GM12878 (cell line): ENCODE measurements around the gene CREB3L1. TPM values are rescaled to one million over a fixed set of nuclear protein-coding genes. Genes with fewer than 3 reads are reported as not detected.
"Not testable (repeated sequence)": the region's sequence is repeated elsewhere in the genome, so short reads cannot be mapped to it uniquely, and the experiment has no call there.

Source experiments
- ATAC-seq: fragments of 200-7000 bp; cut with Tn5 transposase; 3 replicates; pipeline ENCODE4 v1.9.1; 2020; ENCODE audit warnings: mild to moderate bottlenecking, moderate library complexity
- BruUV-seq: library from RNA; stranded (reverse); fragments of 400-500 nt; replicated peaks from 2 replicates; lab custom pipeline; 2021; lab: Mats Ljungman, UMichigan
- CTCF ChIA-PET: fragments of 300-600 bp; sonication (Branson Sonifier 250); formaldehyde crosslinking; extraction: SDS; loops from one replicate; lab custom pipeline; 2021; ENCODE audit warnings: inconsistent platforms; lab: Yijun Ruan, JAX
- POLR2A ChIA-PET: fragments of 350-600 bp; formaldehyde crosslinking; extraction: SDS; loops from one replicate; lab custom pipeline; 2021; ENCODE audit warnings: inconsistent platforms; lab: Charles Lee
- RAD21 ChIA-PET: fragments of 300-600 bp; sonication (Branson Sonifier 250); formaldehyde crosslinking; loops from one replicate; lab custom pipeline; 2023; ENCODE audit warnings: antibody characterized with exemption; ENCODE audit not compliant: unreplicated experiment; lab: Charles Lee
- SMC1A ChIA-PET: fragments of 300-600 bp; sonication (Branson Sonifier 250); formaldehyde crosslinking; loops from one replicate; lab custom pipeline; 2023; ENCODE audit not compliant: unreplicated experiment, uncharacterized antibody; lab: Charles Lee
- DNase-seq: peaks from one replicate; pipeline ENCODE4 v3.0.0-alpha.2; 2011; ENCODE audit warnings: low read depth, low spot score
- FAIRE-seq: peaks from 3 replicates; lab custom pipeline; 2011; peaks lifted over from hg19 to GRCh38; lab: Jason Lieb, UNC
- H2AFZ ChIP-seq: 2 replicates; pipeline ENCODE4 v1.6.0; 2011; ENCODE audit warnings: low read depth, low read length, control low read depth; ENCODE audit not compliant: control insufficient read depth
- H3K27ac ChIP-seq: 2 replicates; pipeline ENCODE4 v1.5.1; 2011; ENCODE audit warnings: control low read depth; ENCODE audit not compliant: control insufficient read depth, insufficient read depth
- H3K27me3 ChIP-seq, 2 experiments: replicated peaks in 1 of 2; 2 replicates each; pipeline versions ENCODE4 v1.6.0 to v1.6.1; 2011; ENCODE audit warnings: low read length in 1 of 2; ENCODE audit not compliant: control insufficient read depth in 2 of 2, insufficient read depth in 2 of 2
- H3K36me3 ChIP-seq, 2 experiments: 2 replicates each; pipeline ENCODE4 v1.5.1; 2011; ENCODE audit warnings: low read length in 1 of 2; ENCODE audit not compliant: control insufficient read depth in 2 of 2, insufficient read depth in 2 of 2
- H3K4me1 ChIP-seq: 2 replicates; pipeline ENCODE4 v1.6.1; 2011; ENCODE audit warnings: mild to moderate bottlenecking, low read length, moderate library complexity, mixed read lengths; ENCODE audit not compliant: control insufficient read depth, insufficient read depth
- H3K4me2 ChIP-seq: 2 replicates; pipeline ENCODE4 v1.6.0; 2011; ENCODE audit warnings: control low read depth; ENCODE audit not compliant: control insufficient read depth, insufficient read depth
- H3K4me3 ChIP-seq: fragments of 200-600 bp; sonication (generic); 2 replicates; pipeline ENCODE4 v1.5.1; 2016
- H3K79me2 ChIP-seq: 2 replicates; pipeline ENCODE4 v1.6.0; 2011; ENCODE audit warnings: low read length; ENCODE audit not compliant: control insufficient read depth, insufficient read depth
- H3K9ac ChIP-seq: 2 replicates; pipeline ENCODE4 v1.8.0; 2011; ENCODE audit warnings: low read length, control low read depth, mixed read lengths; ENCODE audit not compliant: control insufficient read depth, insufficient read depth
- H3K9me3 ChIP-seq: replicated peaks from 3 replicates; pipeline ENCODE4 v1.5.1; 2011; ENCODE audit warnings: mild to moderate bottlenecking, low read length; ENCODE audit not compliant: control insufficient read depth, insufficient read depth
- H4K20me1 ChIP-seq: 2 replicates; pipeline ENCODE4 v1.6.0; 2011; ENCODE audit not compliant: control insufficient read depth, insufficient read depth
- DPF2 ChIP-seq: fragments of 450-650 bp; IDR thresholded peaks from 2 replicates; pipeline ENCODE4 v1.6.1; 2017; ENCODE audit warnings: mild to moderate bottlenecking
- FOXM1 ChIP-seq: IDR thresholded peaks from 2 replicates; pipeline ENCODE4 v1.6.1; 2012; ENCODE audit warnings: low read depth, mild to moderate bottlenecking, inconsistent platforms, low read length, moderate library complexity
- MTA3 ChIP-seq: IDR thresholded peaks from 2 replicates; pipeline ENCODE4 v1.6.1; 2012; ENCODE audit warnings: low read length, inconsistent platforms, borderline replicate concordance
- NFIC ChIP-seq: IDR thresholded peaks from 2 replicates; pipeline ENCODE4 v1.6.1; 2012; ENCODE audit warnings: low read depth, mild to moderate bottlenecking, inconsistent platforms, low read length, moderate library complexity
- RELB ChIP-seq: fragments of 450-650 bp; IDR thresholded peaks from 2 replicates; pipeline ENCODE4 v1.6.1; 2017; ENCODE audit warnings: low read depth, mild to moderate bottlenecking, moderate library complexity
- SKIL ChIP-seq: fragments of 450-650 bp; IDR thresholded peaks from 2 replicates; pipeline ENCODE4 v1.6.1; 2017; ENCODE audit warnings: mild to moderate bottlenecking, low read depth, inconsistent platforms; ENCODE audit not compliant: poor library complexity, severe bottlenecking
- ZSCAN29 ChIP-seq: fragments of 450-650 bp; IDR thresholded peaks from 2 replicates; pipeline ENCODE4 v1.6.1; 2017; ENCODE audit warnings: mild to moderate bottlenecking, moderate library complexity
- WGBS: methylation state at CpG from one replicate; pipeline ENCODE4 v1.1.6; 2016; ENCODE audit warnings: low lambda C conversion rate; ENCODE audit not compliant: insufficient replicate concordance, insufficient coverage; ENCODE audit errors: missing lambda C conversion rate; 5-methylcytosine and 5-hydroxymethylcytosine counted together
- in situ Hi-C: fragments of 300-500 bp; cut with MboI; formaldehyde crosslinking; loops from 9 replicates; pipeline ENCODE4 v1.14.3; 2018; ENCODE audit warnings: mixed read lengths
- intact Hi-C: fragments of 100-400 bp; cut with micrococcal nuclease; formaldehyde crosslinking; loops from one replicate; pipeline ENCODE4 v1.14.2; 2022; ENCODE audit not compliant: unreplicated experiment
- polyA plus RNA-seq, 11 experiments: library from polyadenylated mRNA; depleted of rRNA in 4 of 11; unstranded in 6 of 11; stranded (reverse) in 5 of 11; fragments of >200 nt; fragmentation: Nextera tagmentation in 4 of 11; fragmentation: Illumina TruSeq in 1 of 11; extraction: Ambion mirVana in 4 of 11; extraction: Trizol in 1 of 11; gene quantifications; 1 replicate in 1 of 11; 2 replicates in 10 of 11; pipeline versions ENCODE4 v1.2.1 to v1.2.3, GENCODE V29; 2011 to 2016; ENCODE audit warnings: inconsistent platforms in 2 of 11, missing spikeins in 2 of 11, low read depth in 1 of 11
- total RNA-seq, 4 experiments: library from RNA; depleted of rRNA in 3 of 4; stranded (reverse); fragments of >200 nt in 3 of 4; fragmentation: Illumina TruSeq in 1 of 4; extraction: Trizol in 1 of 4; gene quantifications; 2 replicates each; pipeline versions ENCODE4 v1.2.1 to v1.2.3, GENCODE V29; 2013 to 2021
- TF ChIP-seq, protein P1 (sequence below): IDR thresholded peaks from 2 replicates; pipeline ENCODE4 v1.6.1; 2012; ENCODE audit warnings: low read depth, low read length, improper control_type of control experiment

The CREB3L1 gene
- total and polyA plus RNA-seq, 10 of the 15 experiments (the other 5 are each of a cell fraction or from before 2014, with no cell fraction given), result 0.03 to 1.4 (median 0.22) TPM

DNA sequence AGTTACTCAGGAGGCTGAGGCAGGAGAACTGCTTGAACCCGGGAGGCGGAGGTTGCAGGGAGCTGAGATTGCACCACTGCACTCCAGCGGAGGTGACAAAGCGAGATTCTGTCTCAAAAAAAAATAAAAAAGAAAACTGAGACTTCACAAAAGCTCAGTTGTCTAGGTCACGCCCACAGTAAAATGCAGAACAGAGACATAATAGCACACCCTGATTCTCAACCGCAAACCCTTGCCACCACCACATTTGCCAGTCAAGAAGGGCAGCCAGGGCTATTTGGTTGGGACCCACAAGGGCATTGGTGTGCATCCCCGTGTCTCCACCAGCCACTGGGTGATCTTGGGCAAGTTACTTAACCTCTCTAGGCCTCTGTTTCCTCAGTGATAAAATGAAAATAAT is 25.4 kb downstream of the CREB3L1 start (continued):
- peak; percentile 89; the same call in 1 of the 2 replicates for TF ChIP-seq MTA3
- TF ChIP-seq RELB, result peak; percentile 61
- TF ChIP-seq ZSCAN29, result no peak
- TF ChIP-seq NFIC, result peak; percentile 43; the same call in 1 of the 2 replicates
- TF ChIP-seq, protein P1, sequence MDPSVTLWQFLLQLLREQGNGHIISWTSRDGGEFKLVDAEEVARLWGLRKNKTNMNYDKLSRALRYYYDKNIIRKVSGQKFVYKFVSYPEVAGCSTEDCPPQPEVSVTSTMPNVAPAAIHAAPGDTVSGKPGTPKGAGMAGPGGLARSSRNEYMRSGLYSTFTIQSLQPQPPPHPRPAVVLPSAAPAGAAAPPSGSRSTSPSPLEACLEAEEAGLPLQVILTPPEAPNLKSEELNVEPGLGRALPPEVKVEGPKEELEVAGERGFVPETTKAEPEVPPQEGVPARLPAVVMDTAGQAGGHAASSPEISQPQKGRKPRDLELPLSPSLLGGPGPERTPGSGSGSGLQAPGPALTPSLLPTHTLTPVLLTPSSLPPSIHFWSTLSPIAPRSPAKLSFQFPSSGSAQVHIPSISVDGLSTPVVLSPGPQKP, result no peak
- TF ChIP-seq FOXM1, result no peak
- TF ChIP-seq SKIL, result peak; percentile 42
- peak; percentile 59 for TF ChIP-seq DPF2

DNA sequence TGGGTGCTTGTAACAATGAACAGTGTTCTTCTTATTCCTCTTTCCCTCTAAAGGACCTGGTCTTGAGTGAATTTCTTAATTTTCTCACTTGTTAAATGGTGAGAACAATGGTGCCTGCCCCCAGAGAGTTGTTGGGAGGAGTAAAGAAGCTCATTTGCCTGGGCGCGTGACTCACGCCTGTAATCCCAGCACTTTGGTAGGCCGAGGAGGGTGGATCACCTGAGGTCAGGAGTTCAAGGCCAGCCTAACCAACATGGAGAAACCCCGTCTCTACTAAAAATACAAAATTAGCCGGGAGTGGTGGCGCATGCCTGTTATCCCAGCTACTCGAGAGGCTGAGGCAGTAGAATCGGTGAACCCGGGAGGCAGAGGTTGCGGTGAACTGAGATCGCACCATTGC is 26.6 kb downstream of the CREB3L1 start:
- in situ Hi-C loops, BruUV-seq, H3K27ac ChIP-seq, H4K20me1 ChIP-seq, DNase-seq, H3K27me3 ChIP-seq, ATAC-seq, H3K9me3 ChIP-seq, H3K9ac ChIP-seq, H2AFZ ChIP-seq, H3K79me2 ChIP-seq, FAIRE-seq, H3K4me2 ChIP-seq, H3K36me3 ChIP-seq, H3K4me3 ChIP-seq: not testable (repeated sequence)
- ChIA-PET RAD21 (interaction anchor here (0.7 to 1.3 kb wide), 3 partner anchors 27 to 62 kb away, joined by 3 to 5 read pairs (median 3); partner anchors contain the start of gene CREB3L1), POLR2A (interaction anchor here (0.7 kb wide), 1 partner anchor 15 kb away, joined by 3 read pairs; no protein-coding TSS in a partner anchor), SMC1A (interaction anchor here (0.7 to 2.1 kb wide), 6 partner anchors 14 to 64 kb away, joined by 3 to 6 read pairs (median 4); no protein-coding TSS in a partner anchor), CTCF (interaction anchor here (0.8 to 2.9 kb wide), 9 partner anchors 10 to 66 kb away, joined by 3 to 11 read pairs (median 4); no protein-coding TSS in a partner anchor)
- intact Hi-C loops, result loop anchor here (10.0 kb wide), 1 partner anchor 339 kb away; no protein-coding TSS in a partner anchor
- 98% methylated on average over 12 of the region's 12 CpGs for WGBS
- peaks cover 23% of the 10 kb centered on the region for H3K4me1 ChIP-seq
